ENCODE data around the gene ETV6. TPM values are rescaled to one million over a fixed set of nuclear protein-coding genes. Genes with fewer than 3 reads are reported as not detected.

Gene ETV6
- total and polyA plus RNA-seq, 9 of the 15 experiments (the other 6 are each of a cell fraction or from before 2014, with no cell fraction given) = 0.81 to 12.7 (median 4.1) TPM

DNA sequence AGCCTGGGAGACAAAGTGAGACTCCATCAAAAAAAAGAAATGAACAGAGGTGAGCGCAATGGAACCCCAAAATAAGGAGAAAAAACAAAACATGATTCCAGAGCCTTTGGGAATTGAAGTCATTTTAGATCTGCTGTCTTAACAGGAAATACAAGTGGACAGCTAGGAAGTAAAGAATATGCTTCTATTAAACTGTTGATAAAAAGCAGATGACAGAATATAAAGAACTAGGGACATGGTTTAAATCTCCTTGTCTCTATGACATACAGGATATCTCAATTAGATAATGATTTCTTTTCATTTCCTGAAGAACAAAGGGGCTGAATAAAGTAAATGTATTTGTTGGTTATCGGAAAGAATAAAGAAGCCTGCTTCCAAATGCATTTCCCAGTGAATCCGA is 49.3 kb upstream of the ETV6 start:
- ChIA-PET CTCF (ENCODE audit: low intra/inter-chr PET ratio) (no interaction called here), POLR2A (no interaction called here)
- Histone ChIP-seq H3K4me2 (ENCODE audit: insufficient read depth, low read length) (no peak overlapping the region), H4K20me1 (replicated peaks; ENCODE audit: control insufficient read depth, insufficient read depth, low read length) (no peaks in the 10 kb centered on the region), H3K27me3 (ENCODE audit: control insufficient read depth in 2 of 2, insufficient read depth in 2 of 2, low read length in 2 of 2) (peaks cover 2 to 5% of the 10 kb centered on the region in 2 experiments; a peak in 3 of 5 replicates), H3K27ac (ENCODE audit: extremely low read depth, low read depth, low read length) (no peak overlapping the region), H3K4me3 (no peak overlapping the region), H3K79me2 (ENCODE audit: control insufficient read depth, insufficient read depth, low read length) (no peaks in the 10 kb centered on the region), H3K9ac (ENCODE audit: insufficient read depth in 1 of 2, low read depth in 2 of 2, low read length in 2 of 2) (no peak overlapping the region), H3K36me3 (ENCODE audit: control insufficient read depth, insufficient read depth, low read length) (no peaks in the 10 kb centered on the region), H3K4me1 (replicated peaks in 1 of 2; ENCODE audit: control insufficient read depth in 2 of 2, insufficient read depth in 2 of 2, low read length in 2 of 2) (no peaks in the 10 kb centered on the region), H3K9me1 (ENCODE audit: control insufficient read depth, insufficient read depth, low read length) (no peaks in the 10 kb centered on the region), H2AFZ (ENCODE audit: low read depth, low read length) (no peak overlapping the region), H3K9me3 (replicated peaks; ENCODE audit: control insufficient read depth, insufficient read depth, low read depth, low read length) (no peaks in the 10 kb centered on the region)
- FAIRE-seq (no peak), DNase-seq (ENCODE audit: extremely low read depth in 1 of 4, low spot score in 3 of 4) (no peak), ATAC-seq (no peak)
- in situ Hi-C loops (cut with MboI) (no loop called here), intact Hi-C loops (cut with micrococcal nuclease) (loop anchor here (2.0 kb wide), 1 partner anchor 23 kb away; no protein-coding TSS in a partner anchor)
- 13% methylated on average over 3 of the region's 3 CpGs for WGBS (ENCODE audit: insufficient coverage, low coverage, missing lambda C conversion rate)
- no TSS peak for BruUV-seq (replicated peaks)
- TF ChIP-seq CHD4 (IDR thresholded peaks at IDR 0.05; ENCODE audit: insufficient read depth, insufficient replicate concordance, low read depth, low read length, poor library complexity, severe bottlenecking) (no peak), SMARCB1 (IDR thresholded peaks at IDR 0.05; ENCODE audit: insufficient read length, low read depth) (no peak), HMG20B (CRISPR knock-in tag; IDR thresholded peaks at IDR 0.05) (no peak)
- TF ChIP-seq, protein P1, sequence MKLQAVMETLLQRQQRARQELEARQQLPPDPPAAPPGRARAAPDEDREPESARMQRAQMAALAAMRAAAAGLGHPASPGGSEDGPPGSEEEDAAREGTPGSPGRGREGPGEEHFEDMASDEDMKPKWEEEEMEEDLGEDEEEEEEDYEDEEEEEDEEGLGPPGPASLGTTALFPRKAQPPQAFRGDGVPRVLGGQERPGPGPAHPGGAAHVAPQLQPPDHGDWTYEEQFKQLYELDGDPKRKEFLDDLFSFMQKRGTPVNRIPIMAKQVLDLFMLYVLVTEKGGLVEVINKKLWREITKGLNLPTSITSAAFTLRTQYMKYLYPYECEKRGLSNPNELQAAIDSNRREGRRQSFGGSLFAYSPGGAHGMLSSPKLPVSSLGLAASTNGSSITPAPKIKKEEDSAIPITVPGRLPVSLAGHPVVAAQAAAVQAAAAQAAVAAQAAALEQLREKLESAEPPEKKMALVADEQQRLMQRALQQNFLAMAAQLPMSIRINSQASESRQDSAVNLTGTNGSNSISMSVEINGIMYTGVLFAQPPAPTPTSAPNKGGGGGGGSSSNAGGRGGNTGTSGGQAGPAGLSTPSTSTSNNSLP (IDR thresholded peaks at IDR 0.05; ENCODE audit: borderline replicate concordance, low read depth, low read length) = no peak
